Subcutaneous abdominal adipose tissue (tissue), 5 donors: ENCODE data around the gene TGFBR3.
"Not testable (repeated sequence)": the region's sequence is repeated elsewhere in the genome, so short reads cannot be mapped to it uniquely, and the experiment has no call there.

Experiments used
- H3K27ac ChIP-seq: one replicate; pipeline ENCODE4 v1.7.0; 2013; ENCODE audit warnings: low read depth, mild to moderate bottlenecking, inconsistent platforms, low read length, moderate library complexity
- H3K27me3 ChIP-seq, 5 donors: one replicate each; pipeline ENCODE4 v1.7.0; 2013; ENCODE audit warnings: low read length in 5 of 5, inconsistent platforms in 1 of 5; ENCODE audit not compliant: control insufficient read depth in 5 of 5, insufficient read depth in 4 of 5
- H3K36me3 ChIP-seq, 5 donors: one replicate each; pipeline ENCODE4 v1.7.0; 2013; ENCODE audit warnings: low read length in 5 of 5; ENCODE audit not compliant: control insufficient read depth in 5 of 5, insufficient read depth in 5 of 5
- H3K4me1 ChIP-seq, 5 donors: one replicate each; pipeline ENCODE4 v1.7.0; 2013; ENCODE audit warnings: low read length in 5 of 5, mild to moderate bottlenecking in 3 of 5, moderate library complexity in 1 of 5; ENCODE audit not compliant: control insufficient read depth in 5 of 5, insufficient read depth in 5 of 5
- H3K4me3 ChIP-seq, 5 donors: one replicate each; pipeline ENCODE4 v1.7.0; 2013; ENCODE audit warnings: low read length in 5 of 5, low read depth in 1 of 5
- H3K9ac ChIP-seq, 5 donors: one replicate each; pipeline ENCODE4 v1.7.0; 2013; ENCODE audit warnings: low read length in 5 of 5, mild to moderate bottlenecking in 4 of 5, moderate library complexity in 3 of 5
- H3K9me3 ChIP-seq, 5 donors: one replicate each; pipeline ENCODE4 v1.7.0; 2013; ENCODE audit warnings: low read length in 5 of 5; ENCODE audit not compliant: control insufficient read depth in 5 of 5
- donor health status: healthy.
- donor health status: healthy.
- donor health status: healthy.
- donor health status: healthy.
- donor health status: healthy.

The TGFBR3 gene

DNA sequence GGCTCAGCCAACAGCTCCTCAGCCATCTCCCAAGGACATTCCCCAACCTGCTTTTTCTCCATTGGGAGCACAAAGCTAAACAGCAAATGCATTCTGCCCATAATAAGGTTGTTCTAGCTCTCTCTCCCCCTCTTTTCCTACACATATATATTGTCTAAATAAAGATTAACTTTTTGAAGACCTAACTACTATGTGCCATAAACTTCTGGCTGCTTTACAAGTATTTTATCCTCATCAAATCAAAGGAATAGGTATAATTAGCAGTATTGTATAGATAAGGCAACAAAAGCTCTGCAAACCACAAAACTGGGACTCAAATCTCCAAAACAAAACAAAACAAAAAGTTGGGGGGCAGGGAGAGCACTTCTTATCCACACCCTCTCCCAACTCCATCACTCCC, 43.4 kb downstream of the TGFBR3 start:
- peaks cover 7 to 33% (median 24%) of the 10 kb centered on the region in 5 donors for H3K4me1 ChIP-seq
- peaks cover 0 to 5% (median 0%) of the 10 kb centered on the region in 5 donors for H3K9me3 ChIP-seq
- H3K27me3 ChIP-seq, result no peaks in the 10 kb centered on the region
- peak overlapping the region; percentile 95 for H3K27ac ChIP-seq
- H3K4me3 ChIP-seq, result no peak overlapping the region
- H3K36me3 ChIP-seq, result no peaks in the 10 kb centered on the region
- H3K9ac ChIP-seq, result no peak overlapping the region

DNA sequence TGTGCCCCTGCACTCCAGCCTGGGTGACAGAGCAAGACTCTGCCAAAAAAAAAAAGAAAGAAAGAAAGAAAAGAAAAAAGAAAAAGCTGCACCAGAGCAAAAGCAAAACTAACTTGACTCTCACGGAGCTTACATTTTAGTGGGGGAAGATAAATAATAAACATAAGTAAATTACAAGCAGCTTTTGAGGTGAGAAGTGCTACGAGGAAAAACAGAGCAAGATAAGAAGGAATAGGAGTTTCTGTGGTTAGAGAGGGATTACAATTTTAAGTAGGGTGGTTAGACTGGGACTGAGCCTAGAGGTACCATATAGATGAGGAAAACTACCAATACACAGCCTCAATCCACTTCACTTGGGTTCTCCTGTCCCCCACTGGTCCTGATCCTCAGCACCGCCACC, 43.9 kb downstream of the TGFBR3 start:
- Histone ChIP-seq H3K4me1 (peaks cover 7 to 33% (median 24%) of the 10 kb centered on the region in 5 donors), H3K27me3 (no peaks in the 10 kb centered on the region), H3K27ac (peak overlapping the region; percentile 72), H3K36me3 (no peaks in the 10 kb centered on the region), H3K9me3 (peaks cover 0 to 5% (median 0%) of the 10 kb centered on the region in 5 donors), H3K4me3 (no peak overlapping the region), H3K9ac (no peak overlapping the region)

DNA sequence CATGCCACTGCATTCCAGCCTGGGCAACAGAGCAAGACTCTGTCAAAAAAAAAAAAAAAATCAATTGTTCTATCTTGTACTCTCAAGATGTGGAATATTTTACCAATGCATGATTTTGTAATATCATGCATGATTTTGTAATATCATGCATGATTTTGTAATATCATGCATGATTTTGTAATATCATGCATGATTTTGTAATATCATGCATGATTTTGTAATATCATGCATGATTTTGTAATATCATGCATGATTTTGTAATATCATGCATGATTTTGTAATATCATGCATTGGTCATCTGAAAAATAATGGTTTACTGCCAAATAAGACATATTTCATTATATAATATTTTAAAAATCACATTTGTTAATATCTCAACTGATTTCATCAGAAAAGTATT, 45.7 kb downstream of the TGFBR3 start:
- H3K4me3 ChIP-seq, H3K36me3 ChIP-seq, H3K27me3 ChIP-seq, H3K9me3 ChIP-seq, H3K9ac ChIP-seq: not testable (repeated sequence)
- Histone ChIP-seq H3K4me1 (peaks cover under 1 to 16% (median 7%) of the 10 kb centered on the region in 5 donors), H3K27ac (peak overlapping the region; percentile 57)

DNA sequence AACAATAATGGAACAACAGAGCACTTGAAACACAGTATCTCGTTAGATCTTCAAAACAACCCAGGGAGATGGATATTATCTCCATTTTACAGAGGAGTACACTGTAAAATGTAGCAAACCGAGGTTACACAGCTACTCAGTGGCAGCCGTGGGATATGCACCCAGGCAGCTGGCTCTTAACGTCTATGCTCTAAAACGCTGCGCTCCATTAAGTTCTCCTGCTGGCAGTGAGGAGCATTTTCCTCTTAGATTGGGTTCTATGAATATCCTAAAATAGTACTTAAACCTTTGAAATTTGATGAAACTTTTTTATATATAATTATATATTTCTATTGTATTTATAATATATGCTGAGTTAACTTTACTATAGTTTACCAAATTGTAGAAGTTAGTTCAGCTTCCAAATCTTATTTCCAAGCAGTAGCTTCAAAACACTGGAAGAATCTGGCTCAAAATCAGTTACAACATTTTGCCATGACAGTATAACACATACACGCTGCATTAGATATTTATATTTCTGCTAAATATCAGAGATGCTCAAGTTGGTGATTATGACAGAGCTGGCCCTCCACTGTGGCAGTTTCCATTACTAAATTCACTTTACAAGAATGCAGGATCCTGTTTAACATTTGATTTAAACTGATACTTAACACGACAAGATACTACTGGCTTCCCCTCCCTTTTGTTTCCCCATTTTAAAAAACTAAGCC, 49.5 kb downstream of the TGFBR3 start:
- H3K27me3 ChIP-seq, result no peaks in the 10 kb centered on the region
- no peak overlapping the region for H3K9ac ChIP-seq
- no peak overlapping the region for H3K27ac ChIP-seq
- H3K36me3 ChIP-seq, result peaks cover 0 to 2% (median 0%) of the 10 kb centered on the region in 5 donors
- H3K9me3 ChIP-seq, result no peaks in the 10 kb centered on the region
- H3K4me3 ChIP-seq, result no peak overlapping the region
- peaks cover 0 to 7% (median 1%) of the 10 kb centered on the region in 5 donors for H3K4me1 ChIP-seq

DNA sequence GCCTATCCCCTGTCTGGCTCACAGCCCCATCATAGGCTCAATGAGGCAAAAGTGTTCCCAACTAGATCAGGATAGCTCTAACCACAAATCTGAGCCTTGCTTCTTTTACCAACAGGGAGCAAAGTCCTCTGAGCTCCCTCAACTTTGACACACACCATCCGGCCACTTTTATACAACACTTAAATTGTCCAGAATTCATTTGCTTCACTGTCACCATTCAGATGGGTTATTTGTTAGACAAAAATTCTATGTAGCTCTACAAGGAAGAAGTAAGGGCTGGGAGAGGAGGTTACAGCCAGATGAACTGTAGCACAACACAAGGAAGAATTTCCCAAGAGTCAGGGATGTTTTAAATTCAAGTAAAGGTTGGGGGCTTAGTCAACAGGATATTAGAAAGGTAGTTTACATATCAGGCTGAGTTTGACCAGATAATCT, 50.8 kb downstream of the TGFBR3 start:
- H3K27ac ChIP-seq, result peak overlapping the region; percentile 63
- peaks cover 0 to 2% (median 0%) of the 10 kb centered on the region in 5 donors for H3K36me3 ChIP-seq
- no peaks in the 10 kb centered on the region for H3K27me3 ChIP-seq

DNA sequence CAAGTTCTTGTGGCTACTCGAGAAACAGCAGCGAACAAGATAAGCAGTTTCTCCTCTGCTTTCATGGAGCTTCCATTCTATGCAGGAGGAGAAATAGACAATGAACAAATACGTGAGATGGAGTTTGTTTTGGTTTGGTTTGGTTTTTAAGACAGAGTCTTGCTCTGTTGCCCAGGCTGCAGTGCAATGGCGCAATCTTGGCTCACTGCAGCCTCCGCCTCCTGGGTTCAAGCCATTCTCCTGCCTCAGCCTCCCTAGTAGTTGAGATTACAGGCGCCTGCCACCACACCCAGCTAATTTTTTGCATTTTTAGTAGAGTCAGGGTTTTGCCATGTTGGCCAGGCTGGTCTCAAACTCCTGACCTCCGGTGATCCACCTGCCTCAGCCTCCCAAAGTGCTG, 51.4 kb downstream of the TGFBR3 start:
- H3K27me3 ChIP-seq, H3K36me3 ChIP-seq, H3K9ac ChIP-seq, H3K4me3 ChIP-seq, H3K9me3 ChIP-seq: not testable (repeated sequence)
- H3K27ac ChIP-seq, result peak overlapping the region; percentile 63
- peaks cover 12 to 22% (median 20%) of the 10 kb centered on the region in 5 donors for H3K4me1 ChIP-seq

More for the DNA sequence above, 50.8 kb downstream of the TGFBR3 start:
- no peak overlapping the region for H3K4me3 ChIP-seq
- no peaks in the 10 kb centered on the region for H3K9me3 ChIP-seq
- no peak overlapping the region for H3K9ac ChIP-seq
- peaks cover 10 to 18% (median 15%) of the 10 kb centered on the region in 5 donors for H3K4me1 ChIP-seq

DNA sequence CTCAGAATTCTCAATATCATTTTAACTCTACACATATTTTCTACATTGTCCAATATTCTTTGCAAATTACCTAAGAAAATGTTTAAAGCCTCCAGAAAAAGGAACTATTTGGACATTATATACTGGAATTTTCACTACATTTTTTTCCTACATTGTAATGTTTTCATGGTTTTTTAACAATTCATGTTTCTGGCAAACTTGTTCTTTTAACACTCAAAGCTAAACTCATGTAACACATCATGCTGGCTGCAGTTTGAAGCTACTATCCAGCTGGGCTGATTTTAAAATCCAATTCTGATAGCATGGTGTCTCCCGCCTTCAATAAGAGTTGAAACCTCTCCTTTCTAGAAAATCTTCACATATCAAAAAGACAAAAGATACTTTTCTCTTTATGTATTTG, 52.0 kb downstream of the TGFBR3 start:
- Histone ChIP-seq H3K9ac (no peak overlapping the region), H3K4me3 (no peak overlapping the region), H3K36me3 (peaks cover 0 to 2% (median 0%) of the 10 kb centered on the region in 5 donors), H3K27me3 (no peaks in the 10 kb centered on the region), H3K4me1 (peaks cover 12 to 26% (median 21%) of the 10 kb centered on the region in 5 donors), H3K9me3 (no peaks in the 10 kb centered on the region), H3K27ac (peak overlapping the region; percentile 63)

DNA sequence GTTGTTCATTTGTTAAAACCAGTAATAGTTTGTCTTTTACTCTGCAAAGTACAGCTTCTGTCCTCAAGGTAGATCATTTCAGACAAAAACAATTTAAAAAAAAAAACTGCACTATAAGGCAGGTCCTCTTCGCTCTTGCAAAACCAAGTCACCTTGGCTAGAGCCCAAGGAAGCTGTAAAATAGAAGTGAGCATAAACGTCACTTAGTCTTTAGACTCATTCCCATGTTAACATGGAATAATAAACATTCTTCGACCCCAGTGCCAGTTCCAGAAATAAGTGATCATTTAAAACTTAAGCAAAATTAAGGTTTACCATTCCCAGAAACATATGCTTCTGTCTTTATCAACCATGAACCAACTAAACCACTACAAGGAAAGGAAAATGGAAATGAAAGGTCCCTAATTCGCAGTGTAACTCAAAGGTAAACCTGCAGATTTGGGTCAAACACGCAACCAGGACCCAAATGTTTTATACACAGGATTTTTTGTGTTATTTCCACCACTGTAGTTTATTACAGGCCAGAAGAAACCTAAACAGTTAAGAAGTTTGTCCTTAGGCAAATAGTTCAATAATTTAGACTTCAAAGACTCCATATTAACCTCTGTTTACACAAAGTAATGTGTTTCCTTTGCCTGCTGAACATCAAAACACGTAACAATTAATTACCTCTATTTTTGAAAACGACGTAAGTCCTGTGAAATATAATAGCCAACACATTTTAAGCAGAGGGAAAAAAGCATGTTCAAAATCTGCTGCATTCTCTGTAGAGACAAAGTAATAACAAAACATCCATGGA, 54.6 kb downstream of the TGFBR3 start:
- H3K4me3 ChIP-seq, result no peak overlapping the region
- H3K27me3 ChIP-seq, result no peaks in the 10 kb centered on the region
- H3K9ac ChIP-seq, result peak overlapping the region in 2 of 5 donors; percentile 5 to 23
- peaks cover 12 to 36% (median 31%) of the 10 kb centered on the region in 5 donors for H3K4me1 ChIP-seq
- peaks cover 0 to 6% (median 0%) of the 10 kb centered on the region in 5 donors for H3K36me3 ChIP-seq
- peak overlapping the region; percentile 73 for H3K27ac ChIP-seq
- no peaks in the 10 kb centered on the region for H3K9me3 ChIP-seq

DNA sequence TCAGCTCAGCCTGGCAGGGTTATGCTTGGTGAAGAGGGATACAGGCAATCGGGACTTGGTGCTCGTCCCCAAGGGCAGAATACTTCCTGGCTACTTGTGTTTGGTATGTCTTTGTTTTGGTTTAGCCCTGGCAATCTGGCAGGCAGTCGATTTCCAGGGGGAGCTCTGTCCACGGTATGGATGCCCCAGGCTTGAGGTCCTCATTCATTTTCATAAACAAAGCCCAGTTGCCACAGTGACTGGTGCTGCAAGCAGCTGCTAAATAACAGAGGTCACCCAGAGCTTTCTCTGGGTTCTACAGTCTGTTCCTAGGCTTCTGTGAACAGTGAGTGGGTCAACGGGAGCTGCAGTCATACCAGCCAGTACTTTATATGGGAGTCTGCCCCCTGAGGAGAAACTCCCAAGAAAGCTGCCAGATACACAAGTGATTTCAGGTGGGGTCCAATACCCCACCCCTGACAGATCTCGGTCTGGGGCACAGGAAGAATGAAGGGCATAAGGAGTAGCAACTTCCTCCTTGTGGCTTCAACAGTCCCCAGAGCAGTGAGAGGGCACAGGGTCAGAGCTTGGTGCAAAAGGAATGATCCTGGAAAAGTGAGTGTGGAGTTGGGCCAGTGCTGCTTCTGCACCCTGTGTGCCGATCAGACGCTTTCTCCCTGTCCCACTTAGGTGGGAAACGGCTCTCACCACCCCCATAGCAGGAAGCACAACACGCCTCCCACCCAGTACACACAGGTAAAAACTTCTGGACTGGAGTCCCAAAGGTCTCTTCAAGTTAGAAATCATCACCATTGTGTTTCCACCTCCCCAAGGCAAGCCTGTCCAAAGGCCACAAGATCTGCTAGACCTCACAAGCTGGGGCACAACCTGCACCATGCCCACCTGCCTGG, 55.5 kb downstream of the TGFBR3 start:
- Histone ChIP-seq H3K4me1 (peaks cover 12 to 37% (median 31%) of the 10 kb centered on the region in 5 donors), H3K9ac (peak overlapping the region in 3 of 5 donors; percentile 5 to 56 (median 31)), H3K4me3 (peak overlapping the region in 4 of 5 donors; percentile 4 to 46 (median 26)), H3K27ac (peak overlapping the region; percentile 73), H3K27me3 (no peaks in the 10 kb centered on the region), H3K9me3 (no peaks in the 10 kb centered on the region), H3K36me3 (peaks cover 0 to 6% (median 0%) of the 10 kb centered on the region in 5 donors)
